Liver (tissue), 3 donors: ENCODE measurements around the gene GALNTL6.

Source experiments
- CTCF ChIP-seq: fragments of 150-350 bp; IDR thresholded peaks from 2 replicates; pipeline ENCODE4 v1.5.1; 2017; ENCODE audit warnings: improper control_type of control experiment, low read depth, low read length; ENCODE audit not compliant: missing input control
- FOXA1 ChIP-seq: IDR thresholded peaks from 2 replicates; pipeline ENCODE4 v1.6.1; 2016; ENCODE audit warnings: antibody characterized with exemption
- GABPA ChIP-seq, 2 donors: IDR thresholded peaks in 1 of 2; conservative IDR thresholded peaks in 1 of 2; 2 replicates each; pipeline ENCODE4 v1.6.1; 2016; ENCODE audit warnings: antibody characterized with exemption in 2 of 2, mild to moderate bottlenecking in 1 of 2, moderate library complexity in 1 of 2
- JUND ChIP-seq, 2 donors: IDR thresholded peaks; 2 replicates each; pipeline ENCODE4 v1.6.1; 2016; ENCODE audit warnings: antibody characterized with exemption in 2 of 2
- RAD21 ChIP-seq, 2 donors: IDR thresholded peaks; 2 replicates each; pipeline ENCODE4 v1.6.1; 2016; ENCODE audit warnings: antibody characterized with exemption in 2 of 2, mild to moderate bottlenecking in 2 of 2
- REST ChIP-seq: IDR thresholded peaks from 2 replicates; pipeline ENCODE4 v1.6.1; 2016; ENCODE audit warnings: antibody characterized with exemption, mild to moderate bottlenecking
- RXRA ChIP-seq, 2 donors: IDR thresholded peaks; 2 replicates each; pipeline ENCODE4 v1.6.1; 2017 to 2018; ENCODE audit warnings: antibody characterized with exemption in 2 of 2, mild to moderate bottlenecking in 1 of 2
- TAF1 ChIP-seq: conservative IDR thresholded peaks from 2 replicates; pipeline ENCODE4 v1.6.1; 2016; ENCODE audit warnings: antibody characterized with exemption, mild to moderate bottlenecking
- donor health status: healthy.
- donor health status: healthy.

- TF ChIP-seq CTCF (no peak), TAF1 (no peak), GABPA (IDR thresholded peaks at IDR 0.05 in 1 of 2, conservative IDR thresholded peaks at IDR 0.05 in 1 of 2) (no peak), RAD21 (IDR thresholded peaks at IDR 0.05) (no peak), REST (no peak), JUND (IDR thresholded peaks at IDR 0.05) (no peak), RXRA (IDR thresholded peaks at IDR 0.05) (no peak), FOXA1 (no peak)
Observed at GRCh38 chr4:172127168-172127567, 314.0 kb downstream of the GALNTL6 start.
